Ecto neural progenitor cell (in vitro differentiated cells): ENCODE measurements around the gene CAMTA1.
"Not testable (repeated sequence)": the region's sequence is repeated elsewhere in the genome, so short reads cannot be mapped to it uniquely, and the experiment has no call there.

ENCODE experiments used
- DNase-seq: peaks from one replicate; pipeline ENCODE4 v3.0.0-alpha.2; 2018; ENCODE audit warnings: low spot score

CAMTA1 gene

GRCh38 chr1:7407980-7408770, 622.9 kb downstream of the CAMTA1 start:
- DNase-seq: peak; percentile 32

GRCh38 chr1:7408771-7409150, 623.5 kb downstream of the CAMTA1 start:
- peak; percentile 37 for DNase-seq

GRCh38 chr1:7409278-7409677, 624.0 kb downstream of the CAMTA1 start:
- peak; percentile 27 for DNase-seq

GRCh38 chr1:7410156-7410555, 624.9 kb downstream of the CAMTA1 start:
- peak; percentile 23 for DNase-seq

- not testable (repeated sequence) for DNase-seq
These were observed 632.4 kb downstream of the CAMTA1 start for GRCh38 chr1:7417618-7418017.

- DNase-seq: peak; percentile 19
These were observed 633.3 kb downstream of the CAMTA1 start for GRCh38 chr1:7418442-7419080.

- DNase-seq: peak; percentile 36
These were observed 634.8 kb downstream of the CAMTA1 start for GRCh38 chr1:7420098-7420445.

- DNase-seq: no peak
These were observed 635.3 kb downstream of the CAMTA1 start for GRCh38 chr1:7420470-7421100.

- no peak for DNase-seq
These were observed 636.3 kb downstream of the CAMTA1 start for GRCh38 chr1:7421471-7422075.

- no peak for DNase-seq
These were observed 636.8 kb downstream of the CAMTA1 start for GRCh38 chr1:7422081-7422480.

- no peak for DNase-seq
These were observed 637.3 kb downstream of the CAMTA1 start for GRCh38 chr1:7422561-7422960.

- DNase-seq: no peak
These were observed 637.7 kb downstream of the CAMTA1 start for GRCh38 chr1:7422966-7423365.

GRCh38 chr1:7424352-7424890, 639.2 kb downstream of the CAMTA1 start:
- DNase-seq: no peak

- no peak for DNase-seq
These were observed 640.0 kb downstream of the CAMTA1 start for GRCh38 chr1:7425229-7425628.

GRCh38 chr1:7425771-7426170, 640.5 kb downstream of the CAMTA1 start:
- DNase-seq: no peak

- DNase-seq: no peak
These were observed 641.7 kb downstream of the CAMTA1 start for GRCh38 chr1:7426780-7427604.

- DNase-seq: no peak
These were observed 642.5 kb downstream of the CAMTA1 start for GRCh38 chr1:7427605-7428300.

- DNase-seq: no peak
These were observed 644.0 kb downstream of the CAMTA1 start for GRCh38 chr1:7429290-7429689.

GRCh38 chr1:7430047-7430608, 644.9 kb downstream of the CAMTA1 start:
- no peak for DNase-seq

- DNase-seq: no peak
These were observed 645.4 kb downstream of the CAMTA1 start for GRCh38 chr1:7430691-7431090.
